ENCODE results near the gene IRF2BPL.

The IRF2BPL gene

DNA sequence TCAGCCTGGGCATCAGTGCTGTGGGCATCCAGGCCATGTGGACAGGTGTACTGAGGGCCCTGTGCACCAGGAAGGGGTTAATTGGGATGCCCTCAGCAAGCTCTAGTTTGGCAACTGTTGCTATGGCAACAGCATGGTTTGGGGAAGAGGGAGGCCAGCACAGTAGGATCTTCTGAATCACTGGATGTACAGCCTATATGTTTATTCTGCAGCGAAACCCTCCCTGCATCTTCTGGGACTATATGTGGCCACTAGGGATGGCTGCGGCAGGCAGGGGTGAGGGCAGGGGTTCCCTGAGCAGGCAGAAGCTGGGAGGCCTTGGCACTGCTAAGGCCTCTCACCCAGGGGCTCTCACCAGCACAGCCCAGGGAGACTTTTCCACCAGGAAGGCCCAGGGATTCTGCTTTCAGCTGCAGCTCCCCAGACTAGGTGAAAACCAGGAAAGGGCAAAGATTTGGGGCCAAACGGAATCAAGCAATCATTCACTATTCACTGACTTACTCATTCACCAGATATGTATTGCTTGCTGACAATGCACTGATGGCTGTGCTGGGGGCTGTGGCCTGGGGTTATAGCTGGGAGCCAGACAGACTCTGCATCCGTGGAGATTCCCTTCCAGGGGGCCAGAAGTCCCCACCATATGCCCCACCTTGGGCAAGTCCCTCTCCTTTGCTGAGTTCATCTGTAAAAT, 42.8 kb downstream of the IRF2BPL start:
- DNase-seq (ENCODE audit: low spot score): no peak

DNA sequence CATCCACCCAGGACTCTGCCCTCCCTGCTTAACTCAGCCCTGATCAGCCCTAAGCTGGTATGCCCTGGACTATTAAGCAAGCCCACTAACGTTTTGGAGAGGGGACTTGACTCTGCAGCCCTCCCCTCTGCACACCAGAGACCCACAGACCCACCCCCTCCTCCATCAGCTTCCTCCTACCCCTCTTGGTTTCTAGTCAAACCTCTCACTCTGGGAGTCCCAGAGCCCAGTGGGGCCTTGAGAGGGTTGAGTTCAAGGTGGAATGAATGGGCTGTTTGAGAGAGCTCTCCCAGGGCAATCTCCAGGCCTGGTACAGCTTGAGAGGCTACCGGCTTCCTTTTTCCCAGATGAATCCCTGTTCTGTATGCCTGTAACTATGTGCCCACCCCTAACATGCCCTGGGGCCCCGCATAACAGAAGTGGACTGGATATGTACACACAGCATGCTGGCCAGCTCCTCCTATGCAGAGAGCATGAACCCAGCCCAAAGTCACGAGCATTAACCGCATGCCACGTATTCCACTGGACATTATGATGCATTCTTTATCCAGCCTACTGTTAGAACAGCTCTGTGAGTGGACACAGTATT, 43.6 kb downstream of the IRF2BPL start:
- DNase-seq (ENCODE audit: low spot score): no peak

- no peak for DNase-seq (ENCODE audit: low spot score)
Observed at GRCh38 chr14:76984297-76984696, 44.2 kb downstream of the IRF2BPL start.

DNA sequence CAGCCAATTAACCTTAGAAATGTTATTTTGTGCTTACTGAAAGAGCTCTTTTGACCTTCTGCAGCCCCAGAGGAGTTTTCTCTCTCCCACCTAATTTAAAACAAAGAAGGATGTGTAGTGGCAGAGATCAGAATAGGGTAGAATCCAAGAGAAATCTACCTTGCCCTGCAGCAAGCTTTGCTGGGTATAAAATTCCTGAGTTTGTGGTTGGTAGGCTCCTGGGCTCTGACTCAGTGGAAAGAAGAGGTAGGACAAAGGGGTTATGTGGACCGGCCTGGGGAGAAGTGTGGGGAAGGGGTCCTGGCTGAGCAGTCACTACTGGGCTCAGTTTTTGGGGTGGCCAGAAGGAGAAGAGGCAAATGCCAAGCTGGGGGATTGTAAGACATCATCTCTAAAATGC, 46.8 kb downstream of the IRF2BPL start:
- DNase-seq (ENCODE audit: low spot score): no peak

DNA sequence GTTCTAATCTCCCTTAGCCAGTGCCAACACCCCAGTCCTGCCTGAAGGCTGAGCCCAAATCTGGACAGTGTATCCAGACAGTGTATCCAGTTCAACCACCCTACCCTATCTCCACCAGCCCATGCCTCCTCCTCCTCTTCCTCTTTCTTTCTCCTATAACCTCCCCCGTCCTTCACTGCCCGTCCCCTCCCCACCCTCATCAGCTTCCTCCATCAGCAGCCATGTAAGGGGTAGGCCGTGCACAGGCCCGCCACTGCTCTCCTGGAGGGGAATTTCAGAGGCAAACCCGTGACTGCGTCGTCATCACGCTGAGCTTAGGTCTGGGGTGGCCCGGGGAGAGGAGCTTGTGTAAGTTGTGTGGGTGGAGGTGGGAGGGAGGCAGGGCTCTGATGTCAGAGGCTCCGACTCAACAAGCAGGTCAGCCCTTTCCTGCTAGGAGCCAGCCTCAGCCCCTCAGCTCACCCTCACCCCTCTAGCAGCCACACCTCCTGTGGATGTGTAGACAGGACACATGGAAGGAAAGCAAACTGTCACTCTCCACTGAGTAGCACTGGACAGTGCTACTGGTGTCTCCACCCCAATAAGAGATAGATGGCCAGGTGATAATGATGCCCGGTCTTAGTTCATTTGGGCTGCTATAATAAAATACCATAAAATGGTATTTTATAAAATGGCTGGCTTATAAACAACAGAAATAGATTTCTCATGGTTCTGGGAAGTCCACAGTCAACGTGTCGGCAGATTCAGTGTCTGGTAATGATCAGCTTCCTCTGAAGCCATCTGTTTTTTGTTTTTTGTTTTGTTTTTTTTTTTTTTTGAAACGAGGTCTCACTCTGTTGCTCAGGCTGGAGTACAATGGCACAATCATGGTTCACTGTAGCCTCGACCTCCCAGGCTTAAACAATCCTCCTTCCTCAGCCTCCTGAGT, 50.5 kb downstream of the IRF2BPL start:
- peak; percentile 76 for DNase-seq (ENCODE audit: low spot score)

- DNase-seq (ENCODE audit: low spot score): no peak
Observed at GRCh38 chr14:76976240-76977005, 52.1 kb downstream of the IRF2BPL start.

DNA sequence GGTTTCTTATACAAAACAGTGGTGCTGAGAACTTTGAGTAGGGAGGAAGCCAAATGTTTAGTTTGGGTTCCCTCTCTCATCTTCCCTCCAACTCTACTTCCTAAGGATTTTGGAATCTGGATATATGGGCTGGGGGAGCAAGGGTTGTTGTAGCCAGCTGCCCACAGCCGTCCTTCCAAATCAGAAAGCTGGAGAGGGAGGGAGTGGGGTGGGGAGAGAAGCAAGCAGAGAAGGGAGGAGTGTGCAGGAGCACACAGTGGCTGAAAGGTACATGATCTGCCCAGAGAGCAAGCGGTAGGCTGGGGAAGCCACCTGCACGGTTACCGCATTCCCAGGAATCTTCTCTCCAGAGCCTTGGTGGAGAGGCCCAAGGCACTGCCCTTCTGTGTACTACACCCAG, 52.7 kb downstream of the IRF2BPL start:
- DNase-seq (ENCODE audit: low spot score): no peak

- no peak for DNase-seq (ENCODE audit: low spot score)
Observed at GRCh38 chr14:76975051-76975450, 53.5 kb downstream of the IRF2BPL start.
